PC-3 (cell line): ENCODE results near the gene MOB1B. TPM values are rescaled to one million over a fixed set of nuclear protein-coding genes. Genes with fewer than 3 reads are reported as not detected.

Source experiments
- ATAC-seq: fragments of 200-7000 bp; cut with Tn5 transposase; 2 replicates; pipeline ENCODE4 v1.9.1; 2020; ENCODE audit warnings: mild to moderate bottlenecking, moderate library complexity
- BruUV-seq: library from RNA; stranded (reverse); fragments of 400-500 nt; replicated peaks from 2 replicates; lab custom pipeline; 2021; lab: Mats Ljungman, UMichigan
- CTCF ChIA-PET: fragments of 300-600 bp; sonication (Branson Sonifier 250); formaldehyde crosslinking; loops from one replicate; lab custom pipeline; 2022; ENCODE audit warnings: antibody characterized with exemption; lab: Charles Lee
- POLR2A ChIA-PET: fragments of 300-600 bp; sonication (Branson Sonifier 250); formaldehyde crosslinking; loops from one replicate; lab custom pipeline; 2022; ENCODE audit warnings: antibody characterized with exemption; ENCODE audit not compliant: unreplicated experiment; lab: Charles Lee
- DNase-seq: peaks from one replicate; pipeline ENCODE4 v3.0.0-alpha.2; 2015
- H2AFZ ChIP-seq: fragments of 300-600 bp; sonication (generic); 2 replicates; pipeline ENCODE4 v1.6.0; 2016; ENCODE audit warnings: antibody characterized with exemption, low read length
- H3F3A ChIP-seq: fragments of 300-600 bp; sonication (generic); one replicate; pipeline ENCODE4 v1.6.0; 2017; ENCODE audit warnings: antibody characterized with exemption, low read length, control low read depth, mild to moderate bottlenecking; ENCODE audit not compliant: unreplicated experiment
- H3K27ac ChIP-seq: fragments of 300-600 bp; sonication (generic); 2 replicates; pipeline ENCODE4 v1.5.1; 2016; ENCODE audit warnings: mild to moderate bottlenecking, low read length
- H3K27me3 ChIP-seq: fragments of 300-600 bp; sonication (generic); 2 replicates; pipeline ENCODE4 v1.6.1; 2016; ENCODE audit warnings: low read length, mixed read lengths
- H3K36me3 ChIP-seq: fragments of 300-600 bp; sonication (generic); 2 replicates; pipeline ENCODE4 v1.6.1; 2016; ENCODE audit warnings: low read depth, mixed run types, low read length, mixed read lengths
- H3K4me1 ChIP-seq: fragments of 300-600 bp; sonication (generic); 2 replicates; pipeline ENCODE4 v1.5.1; 2016; ENCODE audit warnings: low read length; ENCODE audit not compliant: insufficient read depth
- H3K4me2 ChIP-seq: fragments of 300-600 bp; sonication (generic); 2 replicates; pipeline ENCODE4 v1.6.0; 2016; ENCODE audit warnings: low read length
- H3K4me3 ChIP-seq: fragments of 300-600 bp; sonication (generic); 2 replicates; pipeline ENCODE4 v1.5.1; 2016; ENCODE audit warnings: mild to moderate bottlenecking, low read length, mixed read lengths
- H3K79me2 ChIP-seq: fragments of 300-600 bp; sonication (generic); 2 replicates; pipeline ENCODE4 v1.6.1; 2017; ENCODE audit warnings: low read length, mixed read lengths
- H3K9ac ChIP-seq: fragments of 300-600 bp; sonication (generic); 2 replicates; pipeline ENCODE4 v1.6.0; 2016; ENCODE audit warnings: mild to moderate bottlenecking, low read length
- H3K9me2 ChIP-seq: fragments of 300-600 bp; sonication (generic); replicated peaks from 2 replicates; pipeline ENCODE4 v1.6.1; 2016; ENCODE audit warnings: mixed run types, low read length, mixed read lengths
- H3K9me3 ChIP-seq: fragments of 300-600 bp; sonication (generic); 2 replicates; pipeline ENCODE4 v1.6.1; 2016; ENCODE audit warnings: low read length, mixed read lengths
- H4K20me1 ChIP-seq: fragments of 300-600 bp; sonication (generic); 2 replicates; pipeline ENCODE4 v1.6.1; 2016; ENCODE audit warnings: low read length, mixed read lengths
- CTCF ChIP-seq: fragments of 300-600 bp; sonication (generic); conservative IDR thresholded peaks from 2 replicates; pipeline ENCODE4 v1.5.1; 2017; ENCODE audit warnings: antibody characterized with exemption, low read depth, mild to moderate bottlenecking, low read length
- EZH2 ChIP-seq: fragments of 300-600 bp; sonication (generic); IDR thresholded peaks from one replicate; pipeline ENCODE4 v1.6.1; 2017; ENCODE audit warnings: antibody characterized with exemption, mild to moderate bottlenecking, low read length; ENCODE audit not compliant: unreplicated experiment
- EZH2phosphoT487 ChIP-seq: fragments of 300-600 bp; sonication (generic); IDR thresholded peaks from 2 replicates; pipeline ENCODE4 v1.6.1; 2018; ENCODE audit warnings: mild to moderate bottlenecking, antibody characterized with exemption, low read length, borderline replicate concordance
- intact Hi-C: fragments of 100-400 bp; cut with micrococcal nuclease; formaldehyde crosslinking; loops from 2 replicates; pipeline ENCODE4 v1.9.0; 2023
- total RNA-seq: library from RNA; depleted of rRNA; stranded (reverse); fragments of >200 nt; gene quantifications from 2 replicates; pipeline ENCODE4 v1.2.3, GENCODE V29; 2014

The MOB1B gene
- total RNA-seq, 1 experiment from 2014 or later: 11.4 TPM

DNA sequence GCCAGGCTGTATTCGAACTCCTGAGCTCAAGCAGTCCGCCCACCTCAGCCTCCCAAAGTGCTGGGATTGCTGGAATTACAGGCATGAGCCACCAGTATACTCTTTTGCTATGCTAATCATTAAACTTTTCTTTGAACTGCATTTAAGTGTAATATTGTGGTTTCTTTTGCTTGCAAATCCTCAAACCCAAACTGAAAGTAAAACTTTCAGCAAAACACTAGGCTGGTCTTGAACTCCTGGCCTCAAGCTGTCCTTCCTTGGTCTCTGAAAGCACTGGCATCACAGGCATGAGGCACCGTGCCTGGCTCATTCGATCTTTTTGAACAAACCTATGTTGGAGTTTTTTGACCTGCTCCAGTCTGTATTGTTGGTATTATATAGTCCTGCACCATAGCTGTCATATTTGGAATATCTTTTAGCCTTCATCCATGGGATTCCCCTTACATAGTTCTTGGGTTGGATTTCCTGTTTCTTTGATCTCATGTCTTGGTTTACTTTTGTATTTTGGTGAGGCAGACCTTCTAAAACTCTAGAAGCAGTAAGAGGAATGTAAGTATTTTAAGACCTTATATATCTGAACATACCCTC lies 34.1 kb downstream of the MOB1B start:
- no peaks in the 10 kb centered on the region for H3K9me2 ChIP-seq
- TF ChIP-seq EZH2phosphoT487 (no peak), CTCF (no peak), EZH2 (no peak)
- H3K4me2 ChIP-seq: no peak overlapping the region
- BruUV-seq: no TSS peak
- no peaks in the 10 kb centered on the region for H3F3A ChIP-seq
- ChIA-PET POLR2A (no interaction called here), CTCF (no interaction called here)
- no peak overlapping the region for H2AFZ ChIP-seq
- no peaks in the 10 kb centered on the region for H3K9me3 ChIP-seq
- ATAC-seq: no peak
- no peak for DNase-seq
- no peaks in the 10 kb centered on the region for H3K27me3 ChIP-seq
- H3K36me3 ChIP-seq: no peaks in the 10 kb centered on the region
- H3K79me2 ChIP-seq: peaks cover 40% of the 10 kb centered on the region
- intact Hi-C loops: no loop called here
- H4K20me1 ChIP-seq: no peaks in the 10 kb centered on the region; the same call in 1 of the 2 replicates
- peaks cover 4% of the 10 kb centered on the region; the same call in 1 of the 2 replicates for H3K4me1 ChIP-seq
- H3K27ac ChIP-seq: no peak overlapping the region
- no peak overlapping the region for H3K4me3 ChIP-seq
- H3K9ac ChIP-seq: no peak overlapping the region

- no TSS peak for BruUV-seq
- TF ChIP-seq CTCF: no peak
- TF ChIP-seq EZH2phosphoT487: no peak
- no peak for TF ChIP-seq EZH2
Observed at GRCh38 chr4:70938086-70938485, 35.9 kb downstream of the MOB1B start.

GRCh38 chr4:70940134-70940533 lies 38.0 kb downstream of the MOB1B start:
- Histone ChIP-seq H3K36me3 (no peaks in the 10 kb centered on the region), H3K4me2 (no peak overlapping the region), H2AFZ (no peak overlapping the region), H3K9me2 (no peaks in the 10 kb centered on the region), H3K27ac (no peak overlapping the region), H3F3A (no peaks in the 10 kb centered on the region), H3K9ac (no peak overlapping the region), H3K9me3 (no peaks in the 10 kb centered on the region), H3K27me3 (no peaks in the 10 kb centered on the region), H3K79me2 (peaks cover 24% of the 10 kb centered on the region), H3K4me3 (no peak overlapping the region), H4K20me1 (no peaks in the 10 kb centered on the region; the same call in 1 of the 2 replicates), H3K4me1 (no peaks in the 10 kb centered on the region; the same call in 1 of the 2 replicates)
- no peak for ATAC-seq
- TF ChIP-seq EZH2phosphoT487: no peak
- 0 out of 2 replicates have a peak, but pooled peaks have one; percentile 23 for TF ChIP-seq CTCF
- no peak for TF ChIP-seq EZH2
- no TSS peak for BruUV-seq
- DNase-seq: no peak
- intact Hi-C loops: no loop called here
- CTCF ChIA-PET: no interaction called here
- POLR2A ChIA-PET: no interaction called here

More at GRCh38 chr4:70938086-70938485, 35.9 kb downstream of the MOB1B start:
- Histone ChIP-seq H3K9me3 (no peaks in the 10 kb centered on the region), H3K27me3 (no peaks in the 10 kb centered on the region), H3K36me3 (no peaks in the 10 kb centered on the region), H3K4me3 (no peak overlapping the region), H3F3A (no peaks in the 10 kb centered on the region), H4K20me1 (no peaks in the 10 kb centered on the region; the same call in 1 of the 2 replicates), H3K4me1 (no peaks in the 10 kb centered on the region), H3K9me2 (no peaks in the 10 kb centered on the region), H2AFZ (no peak overlapping the region), H3K27ac (no peak overlapping the region), H3K79me2 (peaks cover 24% of the 10 kb centered on the region), H3K9ac (no peak overlapping the region), H3K4me2 (no peak overlapping the region)
- intact Hi-C loops: no loop called here
- ChIA-PET POLR2A (no interaction called here), CTCF (interaction anchor here (0.6 kb wide), 1 partner anchor 450 kb away, joined by 3 read pairs; no protein-coding TSS in a partner anchor)
- no peak for ATAC-seq
- DNase-seq: no peak
